A549 (cell line): ENCODE measurements around the gene TMCO4.

Experiments used
- BHLHE40 ChIP-seq: IDR thresholded peaks from 2 replicates; pipeline ENCODE4 v1.6.1; 2012; ENCODE audit warnings: low read depth, low read length, inconsistent platforms
- CEBPB ChIP-seq, 2 experiments: fragments of >200 bp in 1 of 2; sonication (Bioruptor Twin) in 1 of 2; formaldehyde crosslinking in 1 of 2; IDR thresholded peaks; 2 replicates each; pipeline ENCODE4 v1.6.1; 2012 to 2016
- CHD2 ChIP-seq: fragments of 150-350 bp; IDR thresholded peaks from 2 replicates; pipeline ENCODE4 v1.6.1; 2014; ENCODE audit warnings: low read length; ENCODE audit not compliant: partially characterized antibody
- EP300 ChIP-seq, 2 experiments: fragments of >200 bp; sonication (Bioruptor Twin); formaldehyde crosslinking; IDR thresholded peaks; 2 replicates in 1 of 2; 3 replicates in 1 of 2; pipeline ENCODE4 v1.6.1; 2016 to 2017
- JUNB ChIP-seq: fragments of >200 bp; sonication (Bioruptor Twin); formaldehyde crosslinking; IDR thresholded peaks from 2 replicates; pipeline ENCODE4 v1.6.1; 2016
- RAD21 ChIP-seq, 2 experiments: fragments of >200 bp in 1 of 2; sonication (Bioruptor Twin) in 1 of 2; formaldehyde crosslinking in 1 of 2; IDR thresholded peaks in 1 of 2; conservative IDR thresholded peaks in 1 of 2; 2 replicates in 1 of 2; 3 replicates in 1 of 2; pipeline ENCODE4 v1.6.1; 2012 to 2018; ENCODE audit warnings: inconsistent platforms in 1 of 2
- ZNF302 ChIP-seq: fragments of 250-450 bp; sonication (Bioruptor Pico); IDR thresholded peaks from 2 replicates; pipeline ENCODE4 v1.9.0; 2021; ENCODE audit warnings: inconsistent platforms, mild to moderate bottlenecking, moderate library complexity
- TF ChIP-seq, protein P1 (sequence below): IDR thresholded peaks from 2 replicates; pipeline ENCODE4 v1.6.1; 2012
- TF ChIP-seq, protein P2 (sequence below): fragments of 200-600 bp; sonication (generic); IDR thresholded peaks from 2 replicates; pipeline ENCODE4 v1.6.1; 2016; ENCODE audit warnings: antibody characterized with exemption, mild to moderate bottlenecking, moderate library complexity
- TF ChIP-seq, protein P3 (sequence below): fragments of >200 bp; sonication (Bioruptor Twin); formaldehyde crosslinking; IDR thresholded peaks from 3 replicates; pipeline ENCODE4 v1.5.1; 2016

DNA sequence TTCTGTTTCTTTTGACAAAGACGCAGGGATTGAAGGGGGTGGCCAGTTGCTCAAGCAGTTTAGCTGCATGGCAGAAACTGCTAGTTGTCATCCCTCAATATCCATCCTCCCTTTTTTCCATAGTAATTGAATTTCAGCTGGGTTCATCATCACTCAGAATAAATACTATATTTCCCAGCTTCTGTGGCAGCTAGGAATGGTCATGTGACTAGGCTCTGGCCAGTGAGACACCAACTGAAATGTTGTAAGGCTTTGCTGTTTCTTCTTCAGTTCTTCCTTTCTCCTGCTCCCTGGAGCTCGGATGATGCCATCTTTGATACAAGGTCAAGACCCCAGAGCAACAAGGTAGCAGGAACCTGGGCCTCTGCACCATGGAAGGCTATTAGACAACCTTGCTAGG, 61.0 kb downstream of the TMCO4 start:
- TF ChIP-seq, protein P1, sequence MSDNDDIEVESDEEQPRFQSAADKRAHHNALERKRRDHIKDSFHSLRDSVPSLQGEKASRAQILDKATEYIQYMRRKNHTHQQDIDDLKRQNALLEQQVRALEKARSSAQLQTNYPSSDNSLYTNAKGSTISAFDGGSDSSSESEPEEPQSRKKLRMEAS, result no peak
- TF ChIP-seq CHD2, result no peak
- TF ChIP-seq JUNB, result no peak
- TF ChIP-seq, protein P2, sequence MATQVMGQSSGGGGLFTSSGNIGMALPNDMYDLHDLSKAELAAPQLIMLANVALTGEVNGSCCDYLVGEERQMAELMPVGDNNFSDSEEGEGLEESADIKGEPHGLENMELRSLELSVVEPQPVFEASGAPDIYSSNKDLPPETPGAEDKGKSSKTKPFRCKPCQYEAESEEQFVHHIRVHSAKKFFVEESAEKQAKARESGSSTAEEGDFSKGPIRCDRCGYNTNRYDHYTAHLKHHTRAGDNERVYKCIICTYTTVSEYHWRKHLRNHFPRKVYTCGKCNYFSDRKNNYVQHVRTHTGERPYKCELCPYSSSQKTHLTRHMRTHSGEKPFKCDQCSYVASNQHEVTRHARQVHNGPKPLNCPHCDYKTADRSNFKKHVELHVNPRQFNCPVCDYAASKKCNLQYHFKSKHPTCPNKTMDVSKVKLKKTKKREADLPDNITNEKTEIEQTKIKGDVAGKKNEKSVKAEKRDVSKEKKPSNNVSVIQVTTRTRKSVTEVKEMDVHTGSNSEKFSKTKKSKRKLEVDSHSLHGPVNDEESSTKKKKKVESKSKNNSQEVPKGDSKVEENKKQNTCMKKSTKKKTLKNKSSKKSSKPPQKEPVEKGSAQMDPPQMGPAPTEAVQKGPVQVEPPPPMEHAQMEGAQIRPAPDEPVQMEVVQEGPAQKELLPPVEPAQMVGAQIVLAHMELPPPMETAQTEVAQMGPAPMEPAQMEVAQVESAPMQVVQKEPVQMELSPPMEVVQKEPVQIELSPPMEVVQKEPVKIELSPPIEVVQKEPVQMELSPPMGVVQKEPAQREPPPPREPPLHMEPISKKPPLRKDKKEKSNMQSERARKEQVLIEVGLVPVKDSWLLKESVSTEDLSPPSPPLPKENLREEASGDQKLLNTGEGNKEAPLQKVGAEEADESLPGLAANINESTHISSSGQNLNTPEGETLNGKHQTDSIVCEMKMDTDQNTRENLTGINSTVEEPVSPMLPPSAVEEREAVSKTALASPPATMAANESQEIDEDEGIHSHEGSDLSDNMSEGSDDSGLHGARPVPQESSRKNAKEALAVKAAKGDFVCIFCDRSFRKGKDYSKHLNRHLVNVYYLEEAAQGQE, result no peak
- TF ChIP-seq, protein P3, sequence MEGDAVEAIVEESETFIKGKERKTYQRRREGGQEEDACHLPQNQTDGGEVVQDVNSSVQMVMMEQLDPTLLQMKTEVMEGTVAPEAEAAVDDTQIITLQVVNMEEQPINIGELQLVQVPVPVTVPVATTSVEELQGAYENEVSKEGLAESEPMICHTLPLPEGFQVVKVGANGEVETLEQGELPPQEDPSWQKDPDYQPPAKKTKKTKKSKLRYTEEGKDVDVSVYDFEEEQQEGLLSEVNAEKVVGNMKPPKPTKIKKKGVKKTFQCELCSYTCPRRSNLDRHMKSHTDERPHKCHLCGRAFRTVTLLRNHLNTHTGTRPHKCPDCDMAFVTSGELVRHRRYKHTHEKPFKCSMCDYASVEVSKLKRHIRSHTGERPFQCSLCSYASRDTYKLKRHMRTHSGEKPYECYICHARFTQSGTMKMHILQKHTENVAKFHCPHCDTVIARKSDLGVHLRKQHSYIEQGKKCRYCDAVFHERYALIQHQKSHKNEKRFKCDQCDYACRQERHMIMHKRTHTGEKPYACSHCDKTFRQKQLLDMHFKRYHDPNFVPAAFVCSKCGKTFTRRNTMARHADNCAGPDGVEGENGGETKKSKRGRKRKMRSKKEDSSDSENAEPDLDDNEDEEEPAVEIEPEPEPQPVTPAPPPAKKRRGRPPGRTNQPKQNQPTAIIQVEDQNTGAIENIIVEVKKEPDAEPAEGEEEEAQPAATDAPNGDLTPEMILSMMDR, result no peak
- no peak for TF ChIP-seq CEBPB (IDR thresholded peaks at IDR 0.05)
- no peak for TF ChIP-seq BHLHE40
- no peak for TF ChIP-seq RAD21 (conservative IDR thresholded peaks at IDR 0.05 in 1 of 2, IDR thresholded peaks at IDR 0.05 in 1 of 2)
- TF ChIP-seq ZNF302, result no peak
- no peak for TF ChIP-seq EP300 (IDR thresholded peaks at IDR 0.05)
